Astrocyte (in vitro differentiated cells and primary cell): ENCODE results near the gene SGCD.

ENCODE experiments used
- EZH2 ChIP-seq: IDR thresholded peaks from 2 replicates; pipeline ENCODE4 v1.6.1; 2012; ENCODE audit warnings: mild to moderate bottlenecking, low read length, inconsistent platforms; ENCODE audit not compliant: insufficient read depth
- TF ChIP-seq, protein P1 (sequence below): IDR thresholded peaks from 2 replicates; pipeline ENCODE4 v1.5.1; 2011; ENCODE audit warnings: low read depth, mild to moderate bottlenecking, inconsistent platforms, low read length, moderate library complexity; ENCODE audit not compliant: insufficient read depth

DNA sequence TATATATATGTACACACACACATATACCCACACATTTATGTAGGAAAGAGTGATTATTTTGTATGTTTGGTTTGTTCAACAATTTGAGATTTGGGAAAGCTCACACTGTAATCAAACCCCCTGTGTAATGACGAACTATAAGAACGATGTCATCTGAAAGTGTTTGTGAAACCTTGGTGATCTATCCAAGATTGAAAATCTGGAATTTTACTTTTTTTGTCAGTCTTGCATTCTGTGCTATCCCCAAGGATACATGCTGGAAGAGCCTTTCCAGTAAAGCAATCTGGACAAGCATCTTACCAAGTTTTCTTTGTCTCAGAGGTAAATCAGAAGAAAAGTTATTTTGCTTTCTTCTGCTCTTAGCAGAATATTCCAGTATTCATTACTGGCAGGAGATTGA lies 23.3 kb downstream of the SGCD start:
- TF ChIP-seq, protein P1, sequence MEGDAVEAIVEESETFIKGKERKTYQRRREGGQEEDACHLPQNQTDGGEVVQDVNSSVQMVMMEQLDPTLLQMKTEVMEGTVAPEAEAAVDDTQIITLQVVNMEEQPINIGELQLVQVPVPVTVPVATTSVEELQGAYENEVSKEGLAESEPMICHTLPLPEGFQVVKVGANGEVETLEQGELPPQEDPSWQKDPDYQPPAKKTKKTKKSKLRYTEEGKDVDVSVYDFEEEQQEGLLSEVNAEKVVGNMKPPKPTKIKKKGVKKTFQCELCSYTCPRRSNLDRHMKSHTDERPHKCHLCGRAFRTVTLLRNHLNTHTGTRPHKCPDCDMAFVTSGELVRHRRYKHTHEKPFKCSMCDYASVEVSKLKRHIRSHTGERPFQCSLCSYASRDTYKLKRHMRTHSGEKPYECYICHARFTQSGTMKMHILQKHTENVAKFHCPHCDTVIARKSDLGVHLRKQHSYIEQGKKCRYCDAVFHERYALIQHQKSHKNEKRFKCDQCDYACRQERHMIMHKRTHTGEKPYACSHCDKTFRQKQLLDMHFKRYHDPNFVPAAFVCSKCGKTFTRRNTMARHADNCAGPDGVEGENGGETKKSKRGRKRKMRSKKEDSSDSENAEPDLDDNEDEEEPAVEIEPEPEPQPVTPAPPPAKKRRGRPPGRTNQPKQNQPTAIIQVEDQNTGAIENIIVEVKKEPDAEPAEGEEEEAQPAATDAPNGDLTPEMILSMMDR, result no peak
- TF ChIP-seq EZH2, result no peak
